GM23338 (cell line): ENCODE data around the gene DCLK3.

Experiments
- CREB1 ChIP-seq: fragments of 250-450 bp; sonication (Bioruptor Pico); IDR thresholded peaks from 2 replicates; pipeline ENCODE4 v1.5.0; 2020; ENCODE audit warnings: low read depth, mild to moderate bottlenecking, moderate library complexity
- CTCF ChIP-seq, 2 experiments: fragments of 200-600 bp in 1 of 2; sonication (generic) in 1 of 2; conservative IDR thresholded peaks; 2 replicates each; pipeline versions ENCODE4 v1.5.1 to v1.6.1; 2016 to 2017; ENCODE audit warnings: antibody characterized with exemption in 2 of 2, low read depth in 2 of 2, mild to moderate bottlenecking in 2 of 2, moderate library complexity in 1 of 2
- EZH2phosphoT487 ChIP-seq: fragments of 200-600 bp; sonication (generic); IDR thresholded peaks from one replicate; pipeline ENCODE4 v1.8.1; 2018; ENCODE audit warnings: antibody characterized with exemption; ENCODE audit not compliant: unreplicated experiment
- POLR2AphosphoS5 ChIP-seq: IDR thresholded peaks from 2 replicates; pipeline ENCODE4 v1.6.1; 2016; ENCODE audit warnings: antibody characterized with exemption, low read depth

- TF ChIP-seq CTCF (conservative IDR thresholded peaks at IDR 0.05; ENCODE audit: low read depth in 2 of 2): no peak
- TF ChIP-seq CREB1 (CRISPR knock-in tag): no peak
- TF ChIP-seq POLR2AphosphoS5: no peak
- no peak for TF ChIP-seq EZH2phosphoT487
These were observed 50.4 kb downstream of the DCLK3 start for GRCh38 chr3:36713904-36714303.
